Subcutaneous adipose tissue (tissue), 4 donors: Measurements from ENCODE around the gene SLCO4A1. TPM values are rescaled to one million over a fixed set of nuclear protein-coding genes. Genes with fewer than 3 reads are reported as not detected.

ENCODE experiments used
- total RNA-seq, 4 donors: library from RNA; depleted of rRNA; stranded (reverse); fragments of >200 nt; gene quantifications; one replicate each; pipeline ENCODE4 v1.1.0, GENCODE V29; 2016
- TF ChIP-seq, protein P1 (sequence below): fragments of 450-650 bp; IDR thresholded peaks from one replicate; pipeline ENCODE4 v1.5.1; 2016; ENCODE audit warnings: low read depth, mild to moderate bottlenecking, control low read depth, antibody characterized with exemption, moderate library complexity

The SLCO4A1 gene
- total RNA-seq, 4 donors from 2014 or later, result 9.0 to 38.5 (median 28.3) TPM

DNA sequence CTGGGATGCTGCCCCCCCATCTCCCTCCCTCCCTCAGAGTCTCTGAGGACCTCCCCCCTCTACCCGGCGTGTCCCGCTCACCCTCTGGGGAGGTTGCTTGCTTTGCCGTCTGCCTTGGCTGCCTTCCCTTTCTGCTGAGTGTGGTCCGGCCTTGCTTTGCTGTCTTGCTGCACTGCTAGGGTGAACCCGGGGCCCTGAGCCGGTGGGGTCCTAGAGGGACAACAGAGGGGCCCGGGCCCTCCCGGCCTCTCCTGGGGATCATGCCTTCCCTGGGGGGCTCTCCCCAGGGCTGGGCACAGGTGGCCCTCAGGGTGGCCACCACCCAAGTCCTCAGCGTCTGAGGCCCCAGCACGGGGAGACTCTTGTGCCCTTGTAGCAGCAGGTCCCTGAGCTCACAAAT, 19.3 kb downstream of the SLCO4A1 start:
- TF ChIP-seq, protein P1, sequence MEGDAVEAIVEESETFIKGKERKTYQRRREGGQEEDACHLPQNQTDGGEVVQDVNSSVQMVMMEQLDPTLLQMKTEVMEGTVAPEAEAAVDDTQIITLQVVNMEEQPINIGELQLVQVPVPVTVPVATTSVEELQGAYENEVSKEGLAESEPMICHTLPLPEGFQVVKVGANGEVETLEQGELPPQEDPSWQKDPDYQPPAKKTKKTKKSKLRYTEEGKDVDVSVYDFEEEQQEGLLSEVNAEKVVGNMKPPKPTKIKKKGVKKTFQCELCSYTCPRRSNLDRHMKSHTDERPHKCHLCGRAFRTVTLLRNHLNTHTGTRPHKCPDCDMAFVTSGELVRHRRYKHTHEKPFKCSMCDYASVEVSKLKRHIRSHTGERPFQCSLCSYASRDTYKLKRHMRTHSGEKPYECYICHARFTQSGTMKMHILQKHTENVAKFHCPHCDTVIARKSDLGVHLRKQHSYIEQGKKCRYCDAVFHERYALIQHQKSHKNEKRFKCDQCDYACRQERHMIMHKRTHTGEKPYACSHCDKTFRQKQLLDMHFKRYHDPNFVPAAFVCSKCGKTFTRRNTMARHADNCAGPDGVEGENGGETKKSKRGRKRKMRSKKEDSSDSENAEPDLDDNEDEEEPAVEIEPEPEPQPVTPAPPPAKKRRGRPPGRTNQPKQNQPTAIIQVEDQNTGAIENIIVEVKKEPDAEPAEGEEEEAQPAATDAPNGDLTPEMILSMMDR, result no peak

DNA sequence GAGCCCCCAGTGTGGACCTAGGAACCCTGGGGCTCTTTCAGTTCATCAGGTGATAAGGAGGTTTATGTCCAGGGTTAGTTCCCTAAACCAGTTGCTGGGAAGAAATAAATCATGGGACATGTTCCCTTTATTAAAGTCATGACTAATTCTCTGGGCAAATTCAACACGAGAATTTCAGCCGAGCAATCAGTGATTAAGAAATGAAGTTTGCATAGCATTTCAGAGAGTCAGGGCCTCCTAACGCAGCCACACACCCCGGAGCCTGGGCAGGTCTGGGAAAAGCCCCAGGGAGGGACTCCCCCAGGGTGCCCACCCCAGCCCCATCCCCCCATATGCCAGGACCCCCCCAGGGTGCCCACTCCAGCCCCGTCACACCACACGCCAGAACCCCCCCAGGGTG, 20.1 kb downstream of the SLCO4A1 start:
- TF ChIP-seq, protein P1, result no peak

DNA sequence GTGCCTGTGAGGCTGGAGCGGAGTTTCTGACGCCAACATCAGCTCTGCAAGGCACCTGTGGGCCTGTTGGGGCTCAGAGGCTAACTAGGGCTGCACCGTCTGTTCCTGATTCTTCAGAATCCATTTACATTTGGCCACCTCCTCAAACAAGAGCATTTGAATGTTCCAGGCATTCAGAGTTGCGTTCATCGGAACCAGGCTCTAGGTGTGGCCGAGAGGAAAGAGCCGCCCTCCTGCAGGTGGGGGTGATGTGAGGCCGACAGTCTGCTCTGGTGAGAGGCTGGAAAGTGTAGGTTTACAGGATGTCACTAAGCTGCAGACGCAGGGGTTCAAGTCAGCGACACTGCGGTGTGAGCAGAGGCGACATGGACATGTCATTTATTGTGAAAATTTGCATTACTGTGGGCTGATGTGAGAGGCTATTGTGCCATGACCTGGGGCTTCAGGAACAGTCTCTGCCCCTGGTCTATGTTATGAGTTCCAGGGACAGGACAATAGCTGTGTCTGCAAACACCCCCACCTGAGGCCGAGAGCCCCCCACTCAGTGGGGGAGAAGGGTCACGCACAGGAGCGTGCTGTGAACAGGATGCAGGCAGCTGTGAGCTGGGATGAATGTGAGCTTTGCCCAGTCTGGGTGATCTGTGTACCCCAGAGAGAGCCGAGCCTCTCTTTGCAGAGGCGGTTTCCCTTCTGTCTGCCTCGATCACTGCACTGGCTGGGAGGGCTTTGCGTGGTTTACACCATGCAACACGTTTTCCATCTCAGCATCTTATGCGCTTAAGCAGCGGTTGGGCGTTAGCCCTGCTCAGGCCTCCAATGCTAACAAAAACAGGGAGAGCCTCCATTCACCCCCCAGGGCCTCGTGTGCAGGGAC, 21.1 kb downstream of the SLCO4A1 start:
- TF ChIP-seq, protein P1, result no peak

DNA sequence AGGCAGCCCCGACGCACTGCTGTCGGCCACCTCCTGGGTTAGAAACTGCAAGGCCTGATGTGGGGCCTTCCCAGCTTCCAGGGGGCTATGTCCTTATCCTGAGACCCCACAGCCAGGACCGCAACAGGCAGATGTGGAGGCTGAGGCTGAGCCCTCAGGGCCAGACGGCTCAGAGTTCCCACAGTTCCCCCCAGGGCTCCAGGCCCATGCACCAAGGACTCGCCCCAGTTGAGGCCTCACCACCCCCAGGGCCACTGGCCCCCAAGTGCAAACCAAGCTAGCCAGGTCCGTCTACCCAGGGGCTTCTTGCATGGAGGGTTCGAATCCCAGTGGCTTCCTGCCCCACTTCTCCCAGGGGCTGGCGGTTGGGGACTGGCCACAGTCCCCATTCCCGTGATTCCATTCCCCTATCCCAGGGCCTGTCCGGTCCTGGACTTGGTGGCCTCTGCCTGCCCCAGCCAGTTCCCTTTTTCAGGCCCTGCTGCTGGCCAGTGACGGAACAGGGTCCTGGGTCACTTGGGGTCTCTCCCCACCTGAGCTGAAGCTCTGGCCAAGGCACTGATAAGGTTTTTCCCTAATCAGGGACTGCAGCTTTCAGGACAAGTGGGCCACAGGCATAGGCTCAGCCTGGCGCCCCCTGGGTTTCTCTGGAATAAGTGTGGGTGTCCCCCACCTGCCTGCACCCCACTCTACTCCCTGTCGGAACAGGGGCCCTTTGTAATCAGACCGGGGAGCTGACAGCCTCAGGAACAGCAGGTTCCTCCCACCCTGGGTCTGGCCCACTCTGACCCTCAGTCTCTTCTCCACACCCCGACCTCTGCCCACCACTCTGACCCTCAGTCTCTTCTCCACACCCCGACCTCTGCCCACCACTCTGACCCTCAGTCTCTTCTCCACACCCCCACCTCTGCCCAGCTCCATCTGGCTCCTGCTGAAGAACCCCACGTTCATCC, 22.0 kb downstream of the SLCO4A1 start:
- TF ChIP-seq, protein P1, result no peak

DNA sequence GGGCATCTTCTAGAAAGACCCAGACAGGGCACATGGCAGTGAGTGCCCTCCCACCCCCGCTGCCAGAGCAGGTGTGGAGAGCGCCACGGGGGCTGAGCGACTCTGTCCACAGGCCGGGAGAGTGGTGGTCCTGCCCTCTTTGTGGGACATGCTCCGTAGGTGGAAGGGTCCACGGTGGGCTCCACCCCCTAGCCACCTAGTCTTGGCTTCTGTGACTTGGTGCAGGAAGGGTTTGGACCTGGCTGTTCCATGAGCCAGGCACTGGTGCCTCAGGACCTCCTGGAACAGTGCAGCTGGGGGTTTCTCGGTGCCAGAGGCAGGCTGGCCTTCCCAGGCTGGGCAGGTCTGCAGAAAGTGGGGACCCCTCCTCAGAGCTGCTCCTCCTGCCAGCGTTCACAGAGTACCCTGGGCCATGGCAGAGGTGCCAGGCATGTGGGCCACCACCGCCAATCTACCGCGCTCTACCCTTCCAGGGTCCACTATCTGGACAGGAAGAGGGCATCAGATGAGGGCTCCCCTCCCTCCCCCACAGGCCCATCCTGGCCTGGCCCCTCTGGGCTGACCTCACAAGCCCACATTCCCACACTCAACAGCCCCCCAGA, 23.0 kb downstream of the SLCO4A1 start:
- TF ChIP-seq, protein P1, result no peak

DNA sequence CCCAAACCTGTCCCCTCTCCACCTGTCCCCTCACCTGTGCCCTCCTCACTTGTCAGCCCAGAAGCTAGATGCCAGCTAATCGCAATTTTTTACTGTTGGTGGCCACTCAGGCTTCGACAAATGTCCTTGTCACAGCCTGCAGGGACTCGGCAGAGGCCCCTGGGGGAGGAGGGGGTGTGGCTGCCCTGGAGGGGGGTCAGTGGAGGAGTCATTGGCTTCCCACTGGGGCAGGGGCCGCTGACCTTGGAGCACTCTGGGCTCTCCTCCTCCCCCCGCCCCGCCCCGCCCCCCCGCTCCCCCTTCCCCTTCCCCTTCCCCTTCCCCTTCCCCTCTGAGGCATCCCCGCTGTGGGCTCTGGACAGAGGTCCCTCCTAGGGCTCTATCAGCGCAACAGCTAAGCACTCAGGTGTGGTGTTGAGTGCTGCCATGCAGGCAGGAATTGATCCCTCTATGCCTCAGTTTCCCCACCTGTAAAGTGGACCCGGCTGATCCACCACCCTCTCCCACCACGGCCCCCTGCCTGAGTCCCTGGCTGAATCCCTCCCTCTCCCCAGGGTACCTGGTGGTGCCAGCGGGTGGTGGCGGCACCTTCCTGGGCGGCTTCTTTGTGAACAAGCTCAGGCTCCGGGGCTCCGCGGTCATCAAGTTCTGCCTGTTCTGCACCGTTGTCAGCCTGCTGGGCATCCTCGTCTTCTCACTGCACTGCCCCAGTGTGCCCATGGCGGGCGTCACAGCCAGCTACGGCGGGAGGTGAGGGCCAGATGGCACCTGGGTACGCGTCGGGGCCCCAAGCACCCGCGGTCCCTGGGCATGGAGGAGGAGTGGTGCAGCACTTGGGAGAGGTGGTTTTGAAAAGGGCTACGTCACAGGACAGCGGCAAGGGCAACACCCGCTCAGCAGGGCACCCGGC, 23.8 kb downstream of the SLCO4A1 start:
- TF ChIP-seq, protein P1, result no peak
